Hindlimb muscle (tissue), 1 donor: Measurements from ENCODE around the gene HS6ST1. TPM values are rescaled to one million over a fixed set of nuclear protein-coding genes. Genes with fewer than 3 reads are reported as not detected.
"Not testable (repeated sequence)": the region's sequence is repeated elsewhere in the genome, so short reads cannot be mapped to it uniquely, and the experiment has no call there.

Experiments
- DNase-seq: peaks from one replicate; pipeline ENCODE4 v3.0.0-alpha.2; 2013
- polyA plus RNA-seq: library from polyadenylated mRNA; unstranded; fragments of 120-200 nt; gene quantifications from one replicate; pipeline ENCODE4 v1.2.1, GENCODE V29; 2013; ENCODE audit not compliant: insufficient read length

Gene HS6ST1
- polyA plus RNA-seq, 1 donor = 26.8 TPM

DNA sequence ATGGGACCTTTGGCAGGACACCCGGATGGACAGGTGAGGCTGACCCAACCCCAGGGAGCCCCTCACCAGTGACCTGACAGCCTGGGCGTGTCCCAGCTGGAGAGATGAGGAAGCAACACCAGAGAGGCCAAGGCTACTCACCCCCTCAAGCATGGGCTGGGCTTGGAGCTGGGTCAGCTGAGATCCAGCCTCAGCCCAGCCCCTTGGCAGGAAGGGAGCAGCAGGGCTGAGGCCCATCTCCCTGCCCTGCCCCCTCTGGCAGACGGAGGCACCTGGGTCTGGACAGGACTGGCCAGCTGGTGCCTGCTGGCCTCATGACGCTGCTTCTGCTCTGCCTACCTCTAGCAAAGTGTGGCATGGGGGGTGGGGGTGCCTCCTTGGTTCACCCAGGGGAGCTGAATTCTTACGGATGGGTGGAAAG is 37.8 kb downstream of the HS6ST1 start:
- DNase-seq = no peak

DNA sequence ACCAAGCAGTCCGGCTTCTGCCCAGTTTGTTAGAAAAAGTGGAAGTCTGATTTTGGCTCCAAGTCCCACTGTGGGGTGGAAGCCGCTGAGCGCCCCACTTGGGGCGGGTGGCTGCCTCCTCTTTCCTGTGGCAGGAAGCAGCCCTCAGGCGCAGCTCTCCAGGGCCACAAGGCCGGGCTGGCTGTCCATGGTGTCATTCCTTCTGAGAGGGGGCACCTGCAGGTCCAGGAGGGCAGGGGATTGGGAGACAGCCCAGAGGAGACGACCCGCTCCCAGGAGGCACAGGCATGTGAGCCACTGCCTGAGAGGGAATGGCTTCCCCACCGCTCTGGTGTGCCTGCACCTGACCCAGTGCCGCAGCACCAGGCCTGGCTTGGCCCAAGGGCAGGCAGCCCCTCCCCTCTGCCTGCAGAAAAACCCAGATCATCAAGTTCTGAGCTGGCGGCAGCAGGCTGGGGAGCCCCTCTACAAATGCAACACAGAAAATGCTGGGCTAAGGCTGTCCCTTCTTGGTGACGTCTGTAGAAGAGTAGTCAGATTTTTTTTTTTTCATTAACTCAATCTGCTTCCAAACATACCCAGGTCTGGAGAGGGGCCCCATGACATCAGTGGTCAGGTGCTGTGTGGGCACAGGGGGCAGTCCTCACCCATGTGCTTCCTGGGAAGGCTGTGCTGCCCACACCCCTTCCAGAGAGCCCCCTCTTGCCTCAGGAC is 38.4 kb downstream of the HS6ST1 start:
- no peak for DNase-seq

DNA sequence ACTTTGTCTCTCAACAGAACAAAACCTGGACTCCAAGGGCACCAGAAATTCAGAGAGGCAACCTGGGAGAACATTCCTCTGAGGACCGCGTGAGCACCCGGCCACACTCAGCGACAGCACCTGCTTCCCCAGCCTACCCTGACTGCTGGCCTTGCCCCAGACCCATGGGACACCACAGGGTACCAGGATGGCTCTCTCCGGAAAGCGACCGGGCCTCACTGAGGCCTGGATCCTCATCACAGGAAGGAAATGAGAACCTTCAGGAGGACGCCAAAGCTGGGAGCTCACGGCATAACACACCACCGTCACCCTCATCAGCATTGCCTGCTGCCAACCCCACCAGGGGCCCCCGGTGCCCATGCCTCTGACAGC is 38.9 kb downstream of the HS6ST1 start:
- DNase-seq = no peak

DNA sequence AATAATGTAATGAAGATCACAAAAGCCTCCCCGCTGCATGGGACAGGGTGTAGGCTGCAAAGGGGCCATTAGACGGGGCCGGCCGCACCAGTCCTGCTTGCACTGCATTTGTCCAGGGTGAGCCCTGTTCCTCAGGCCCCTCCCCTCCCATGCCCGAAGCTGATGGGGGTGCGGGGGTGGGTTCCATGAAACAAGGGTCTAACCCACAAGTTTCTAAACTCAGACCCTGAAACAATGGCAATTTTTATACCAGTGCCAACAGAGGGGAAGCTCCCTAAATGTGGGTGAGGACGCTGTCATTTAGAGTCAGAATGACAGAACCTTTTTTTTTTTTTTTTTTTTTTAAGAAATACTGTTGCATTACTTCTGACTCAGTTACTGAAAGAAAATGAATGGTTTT is 39.7 kb downstream of the HS6ST1 start:
- no peak for DNase-seq

DNA sequence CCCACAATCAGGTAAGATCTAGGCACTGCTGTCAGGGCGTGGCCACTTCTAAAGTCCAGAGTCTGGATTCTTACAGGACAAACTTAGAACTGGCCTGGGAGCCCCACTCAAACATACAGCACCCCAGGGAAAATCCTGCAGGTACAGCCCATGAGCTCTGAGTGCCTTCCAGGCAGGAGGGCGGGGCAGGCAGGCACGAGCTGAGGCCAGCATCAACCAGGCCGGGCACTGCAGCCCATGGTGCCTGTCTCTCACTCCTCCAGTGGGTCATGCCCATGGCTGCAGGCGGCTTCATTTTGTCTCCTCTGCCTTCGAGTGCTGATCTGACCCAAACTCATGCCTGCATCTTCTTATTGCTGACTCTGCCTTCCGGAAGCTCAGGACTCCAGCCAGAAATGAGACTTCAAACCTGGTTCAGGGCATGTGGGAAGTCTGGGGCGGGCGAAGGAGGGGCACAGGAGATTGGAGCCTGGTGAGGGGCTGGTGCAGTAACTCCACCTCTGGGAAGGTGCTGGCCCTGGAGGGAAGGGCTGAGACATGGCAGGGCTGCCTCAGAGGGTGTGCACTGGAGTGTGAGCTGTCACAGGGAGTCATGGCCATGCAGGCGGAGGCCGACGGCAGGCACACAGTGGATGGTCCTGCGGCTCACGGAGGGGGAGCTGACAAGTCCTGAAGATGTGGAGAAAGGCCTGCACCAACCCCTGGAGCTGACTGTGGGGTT is 40.5 kb downstream of the HS6ST1 start:
- no peak for DNase-seq

DNA sequence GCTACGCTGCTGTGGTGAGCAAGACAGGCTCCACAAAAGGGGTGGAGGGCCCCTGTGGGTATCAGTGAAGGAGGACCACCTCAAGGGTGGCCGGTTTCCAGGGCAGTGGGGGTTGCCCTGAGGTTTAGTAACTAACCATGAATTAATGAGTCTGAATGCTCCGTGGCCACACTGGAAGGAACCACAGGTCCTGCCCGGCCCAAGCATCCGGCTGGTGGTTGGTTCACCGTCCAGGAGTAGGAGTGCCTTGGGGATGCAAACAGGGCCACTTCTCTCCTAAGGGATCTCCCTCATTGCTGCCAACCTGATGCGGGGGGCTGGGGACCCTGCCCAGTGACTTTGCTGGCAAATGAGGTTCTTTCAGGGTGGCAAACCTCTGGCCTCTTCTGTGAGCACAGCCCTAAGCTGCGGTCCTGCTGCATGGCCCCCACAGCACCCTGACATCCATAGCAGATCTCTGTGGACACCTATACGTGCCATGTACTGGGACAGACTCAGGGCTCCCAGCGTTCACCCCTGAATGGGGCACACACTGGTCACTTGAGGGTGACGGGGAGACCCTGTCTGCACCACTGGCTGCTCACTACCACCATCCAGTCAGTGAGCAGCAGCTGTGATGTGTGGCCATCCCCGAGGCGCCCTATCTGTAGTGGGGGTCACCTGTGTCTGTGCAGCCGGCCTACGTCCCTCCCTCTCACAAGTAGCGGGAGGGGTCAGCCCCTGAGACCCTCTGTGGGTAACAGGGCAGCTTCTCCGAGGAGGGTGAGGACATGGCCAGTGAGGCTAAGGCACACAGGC is 41.6 kb downstream of the HS6ST1 start:
- DNase-seq = no peak

DNA sequence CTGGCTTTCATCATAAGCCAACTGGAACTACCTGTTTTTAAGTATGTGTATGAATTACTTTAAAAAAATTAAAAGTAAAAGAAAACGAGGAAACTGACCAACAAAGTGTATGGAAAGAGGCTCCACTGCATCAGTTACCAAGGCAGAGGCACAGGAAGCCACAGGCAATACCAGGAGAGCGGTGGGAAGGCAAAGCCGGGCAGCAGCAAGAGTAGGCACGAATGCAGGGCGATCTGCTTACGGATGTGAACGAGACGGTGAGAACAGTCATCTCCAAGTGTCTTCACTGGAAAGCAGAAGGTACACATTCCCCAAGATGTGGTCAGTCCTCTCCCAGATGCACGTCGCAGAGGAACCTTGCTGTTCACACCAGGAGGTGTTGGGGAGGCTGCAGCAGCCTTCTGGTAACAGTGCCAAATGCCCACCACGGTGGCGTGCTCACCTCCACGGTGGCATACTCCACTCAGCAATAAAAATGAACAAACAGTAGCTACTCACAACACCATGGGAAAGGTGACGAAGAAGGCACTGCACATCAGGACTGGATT is 43.1 kb downstream of the HS6ST1 start:
- DNase-seq = no peak

DNA sequence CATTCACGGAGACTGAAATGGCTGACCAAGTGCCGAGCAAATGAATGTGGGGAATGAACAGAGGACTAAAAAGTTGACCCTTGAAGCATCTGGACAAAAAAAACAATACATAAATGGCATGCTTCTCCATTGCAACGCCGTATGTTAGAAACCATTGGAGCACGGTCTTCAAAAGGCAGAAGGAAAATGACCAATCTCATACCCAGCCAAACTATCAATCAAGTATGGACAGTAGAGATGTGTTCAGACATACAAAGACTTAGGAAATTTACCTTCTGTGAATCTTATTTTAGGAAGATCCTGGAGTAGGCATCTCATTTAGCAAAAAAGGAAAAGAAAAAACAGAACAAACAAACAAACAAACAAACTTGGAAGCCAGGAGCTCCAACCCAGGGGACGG is 44.5 kb downstream of the HS6ST1 start:
- DNase-seq = no peak

DNA sequence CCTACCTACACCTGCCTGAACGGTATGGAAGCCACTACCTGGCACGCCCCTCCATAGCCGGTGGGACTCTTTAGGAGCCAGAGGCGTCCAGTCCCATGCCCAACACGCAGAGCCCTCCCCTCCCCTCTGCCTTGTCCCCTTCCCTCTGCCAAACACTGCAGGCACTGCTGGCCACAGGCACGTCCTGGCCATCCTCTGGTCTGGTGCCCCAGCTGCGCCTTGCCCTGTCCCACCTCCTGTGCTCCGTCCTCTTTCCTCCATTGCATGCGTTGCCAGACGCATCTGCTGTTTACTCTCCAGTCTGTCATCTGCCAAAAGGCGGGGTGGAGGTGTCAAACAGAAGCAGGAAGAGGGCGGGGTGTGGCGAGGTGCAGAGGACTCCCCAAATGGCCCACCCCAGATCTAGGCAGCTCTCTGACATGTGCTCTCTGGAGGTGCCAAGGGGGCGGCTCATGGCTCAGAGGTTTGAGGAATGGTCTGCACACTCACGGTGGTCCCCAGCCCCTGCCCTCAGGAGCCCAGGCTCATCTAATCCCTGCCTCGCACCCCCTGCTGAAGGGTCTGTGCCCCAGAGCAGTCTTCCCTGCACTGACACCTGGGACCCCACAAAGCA is 45.1 kb downstream of the HS6ST1 start:
- no peak for DNase-seq

DNA sequence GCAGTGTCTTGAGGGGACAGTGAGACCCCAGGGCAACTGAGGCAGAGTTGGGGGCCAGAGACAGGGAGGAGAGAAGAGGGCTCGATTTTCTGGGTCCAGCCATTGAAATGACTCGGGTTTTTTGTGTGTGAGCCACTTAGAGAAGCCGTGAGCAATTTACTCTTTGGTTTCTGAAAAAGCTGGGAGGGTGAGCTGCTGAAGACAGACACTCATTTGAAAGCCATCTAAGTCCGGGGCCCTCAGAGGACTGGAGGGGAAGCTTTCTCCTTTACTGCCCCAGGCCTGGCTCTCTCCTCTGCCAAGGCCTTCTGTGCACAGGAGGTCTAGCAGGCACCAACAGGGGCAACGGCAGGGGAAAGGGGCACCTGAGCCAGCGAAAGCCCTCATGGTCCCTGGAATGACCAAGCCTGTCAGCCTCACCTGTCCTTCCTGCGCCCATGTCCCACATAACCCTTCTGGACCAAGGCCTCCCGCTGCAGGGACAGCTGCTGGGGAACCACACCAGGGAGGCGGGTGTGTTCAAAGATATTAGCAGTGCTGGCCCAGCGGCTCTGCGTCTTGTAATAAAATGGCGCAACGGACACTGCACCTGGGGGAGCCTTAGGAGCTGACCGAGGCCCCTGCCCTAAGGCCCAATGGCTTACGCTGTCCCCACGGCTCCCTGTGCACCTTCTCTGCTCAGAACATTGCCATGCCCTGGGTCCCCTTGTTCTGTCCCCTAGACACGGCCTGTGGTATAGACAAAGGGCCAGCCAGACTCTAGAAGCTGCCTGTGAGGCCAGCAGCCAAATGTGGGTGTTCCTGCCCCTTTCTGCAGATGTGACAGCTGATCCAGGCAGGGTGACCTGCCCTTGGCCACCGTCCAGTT is 45.8 kb downstream of the HS6ST1 start:
- no peak for DNase-seq

DNA sequence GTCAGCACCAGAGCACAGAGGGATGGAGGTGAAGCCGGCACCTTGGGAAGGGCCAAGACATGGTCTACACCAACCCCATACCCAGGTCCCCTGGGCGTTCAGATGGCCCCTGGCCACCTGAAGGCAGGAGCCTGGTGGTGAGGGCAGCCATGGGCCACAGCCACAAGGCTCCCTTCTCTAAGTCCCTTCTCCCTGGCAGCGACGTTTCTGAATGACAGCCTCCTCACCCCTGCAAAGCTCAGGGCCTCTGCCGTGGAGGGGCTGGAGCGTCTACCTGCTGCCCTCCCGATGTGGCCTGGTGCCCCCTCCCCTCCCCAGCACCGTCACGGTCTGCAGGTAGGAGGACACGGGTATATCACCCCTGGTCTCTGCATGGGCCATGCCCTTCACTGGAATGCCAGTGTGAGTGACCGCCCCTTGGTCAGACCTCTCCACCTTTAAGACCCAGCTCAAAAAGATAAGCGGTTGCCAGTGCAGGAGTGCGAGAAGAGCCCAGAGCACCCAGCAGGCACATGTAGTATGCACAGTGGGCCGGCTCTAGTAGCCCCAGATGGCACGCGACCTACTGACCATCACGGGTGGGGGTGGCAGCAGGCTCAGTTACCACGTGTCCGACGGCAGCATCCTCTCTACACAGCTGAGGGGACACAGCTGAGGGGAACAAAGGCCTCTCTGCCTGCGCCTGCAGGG is 46.6 kb downstream of the HS6ST1 start:
- DNase-seq = no peak

DNA sequence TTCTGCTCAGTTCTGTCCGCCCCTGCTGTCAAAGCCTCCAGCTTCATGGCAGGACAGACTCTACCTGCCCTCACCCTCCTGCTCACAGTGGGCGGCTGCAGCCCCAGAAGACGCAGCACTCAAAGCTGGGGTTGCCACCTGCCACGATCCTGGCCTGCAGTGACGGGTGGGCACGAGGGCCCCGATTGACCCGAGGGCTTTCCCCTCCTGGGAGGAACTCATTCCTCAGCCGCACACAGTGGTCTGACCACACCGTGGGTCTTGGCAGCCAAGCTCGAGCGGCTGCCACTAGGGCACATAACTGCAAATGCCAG is 47.1 kb downstream of the HS6ST1 start:
- no peak for DNase-seq

DNA sequence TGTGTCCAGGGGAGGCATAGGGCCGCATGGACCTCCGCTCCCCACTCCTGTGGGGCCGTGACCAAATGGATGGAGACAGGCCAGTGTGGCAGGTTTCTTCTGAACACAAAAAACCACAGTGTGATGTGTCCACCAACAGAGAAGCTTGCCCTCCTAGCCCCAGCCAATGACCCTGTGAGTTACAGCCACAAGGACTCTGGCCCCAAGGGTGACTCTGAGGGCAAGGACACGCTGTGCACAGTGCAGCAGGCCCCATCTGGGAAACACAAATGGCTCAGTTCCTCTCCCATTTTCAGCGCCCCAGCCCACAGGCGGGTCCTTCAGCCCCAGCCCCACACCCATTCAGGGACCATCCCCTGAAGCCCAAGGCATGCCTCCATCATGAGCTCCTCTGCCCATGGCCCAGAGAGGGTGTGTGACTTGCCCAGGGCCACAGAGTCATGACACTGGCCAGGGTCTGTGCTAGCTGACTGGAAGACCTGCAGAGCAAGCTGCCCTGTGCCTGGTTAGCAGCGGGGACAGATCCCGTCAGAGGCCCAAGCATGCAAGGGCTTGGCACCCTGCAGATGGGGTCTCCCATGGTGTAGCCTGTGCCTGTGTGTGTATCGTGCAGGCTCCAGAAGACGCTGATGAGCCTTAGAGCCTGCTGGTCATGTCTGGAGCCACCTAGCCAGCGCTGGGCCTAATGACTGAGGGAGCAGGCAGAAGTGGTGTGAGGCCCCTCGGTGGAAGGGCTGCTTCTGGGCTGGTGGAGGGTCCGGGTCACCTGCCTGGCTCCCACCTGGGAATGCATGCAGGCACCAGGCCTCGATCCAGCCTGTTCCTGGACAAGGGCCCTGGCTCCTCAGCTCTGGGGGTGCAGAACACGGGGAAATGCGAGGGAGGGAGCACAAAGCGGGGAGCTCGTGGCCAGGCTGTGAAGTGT is 47.7 kb downstream of the HS6ST1 start:
- DNase-seq = no peak

DNA sequence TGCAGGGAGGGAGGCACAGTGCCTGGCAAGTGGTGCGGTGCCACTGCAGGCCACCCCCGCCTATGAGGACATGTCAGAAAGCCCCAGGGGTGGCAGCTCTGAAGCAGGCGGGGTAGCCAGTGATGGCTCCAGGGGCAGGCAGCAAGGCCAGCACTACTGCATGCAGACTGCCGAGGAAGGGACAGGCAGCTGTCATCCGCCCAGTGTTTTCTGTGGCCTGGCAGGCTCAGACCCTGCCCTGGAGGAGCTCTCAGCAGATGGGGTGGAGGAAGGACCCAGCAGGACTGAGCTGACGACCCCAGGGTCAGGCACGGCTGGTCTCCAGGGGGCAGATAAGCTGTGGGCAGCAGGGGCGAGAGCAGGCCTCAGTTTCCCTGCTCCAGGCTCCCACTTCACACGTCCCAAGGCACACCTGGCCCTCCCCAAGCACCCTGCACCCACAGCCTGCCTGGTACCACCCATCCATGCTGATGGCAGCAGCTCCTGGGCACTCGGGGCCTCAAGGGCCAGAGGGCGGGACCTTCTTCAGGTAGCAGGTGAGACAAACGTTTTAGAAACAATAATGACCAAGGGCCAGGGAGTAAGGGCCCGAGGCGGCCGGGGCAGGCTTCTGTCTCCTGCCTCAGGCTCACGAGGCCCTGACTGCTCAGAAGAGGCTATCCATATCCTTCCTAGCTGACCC is 48.5 kb downstream of the HS6ST1 start:
- no peak for DNase-seq

DNA sequence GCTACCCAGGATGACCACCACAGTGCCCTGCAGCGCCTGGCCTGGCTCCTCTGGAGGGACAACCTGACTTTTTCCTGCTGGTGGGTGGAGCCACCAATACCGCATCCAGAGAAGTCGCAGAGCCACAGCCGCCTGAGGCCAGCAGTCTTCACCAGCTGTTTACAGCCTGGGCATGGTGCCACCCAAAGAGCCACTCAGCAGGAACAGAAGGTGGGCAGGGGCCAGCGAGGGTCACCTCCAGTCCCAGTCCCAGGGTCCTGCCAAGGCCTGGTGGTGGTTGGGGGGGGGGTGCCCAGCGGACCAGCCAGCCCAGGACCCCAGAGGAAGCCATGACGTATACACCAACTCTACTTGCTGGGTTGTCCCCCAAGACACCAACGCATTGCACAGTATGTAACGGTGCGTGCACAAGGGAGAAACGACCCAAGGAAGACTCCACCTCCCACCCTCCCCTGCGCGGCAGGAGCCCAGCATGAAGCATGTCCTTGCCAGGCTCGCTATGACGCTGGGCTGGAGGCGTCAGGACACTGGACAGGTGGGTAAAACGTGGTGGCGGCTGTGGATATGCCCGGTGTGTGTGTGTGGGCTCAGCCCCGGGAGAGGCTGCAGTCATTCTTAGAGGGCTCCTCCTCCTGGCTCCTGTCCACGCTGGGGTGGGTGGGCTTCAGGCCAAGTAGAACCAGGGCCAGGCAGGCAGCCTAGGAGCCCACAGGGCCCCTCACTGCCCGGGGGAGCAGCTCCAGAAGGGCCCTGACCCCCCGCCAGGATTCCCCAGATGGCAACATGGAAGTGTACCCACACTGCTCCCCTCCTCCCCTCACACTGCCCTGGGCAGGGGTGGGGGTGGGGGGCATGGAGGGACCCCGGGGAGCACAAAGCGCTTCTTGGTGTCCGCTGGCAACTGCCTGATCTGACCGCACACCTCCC is 49.3 kb downstream of the HS6ST1 start:
- DNase-seq = no peak

DNA sequence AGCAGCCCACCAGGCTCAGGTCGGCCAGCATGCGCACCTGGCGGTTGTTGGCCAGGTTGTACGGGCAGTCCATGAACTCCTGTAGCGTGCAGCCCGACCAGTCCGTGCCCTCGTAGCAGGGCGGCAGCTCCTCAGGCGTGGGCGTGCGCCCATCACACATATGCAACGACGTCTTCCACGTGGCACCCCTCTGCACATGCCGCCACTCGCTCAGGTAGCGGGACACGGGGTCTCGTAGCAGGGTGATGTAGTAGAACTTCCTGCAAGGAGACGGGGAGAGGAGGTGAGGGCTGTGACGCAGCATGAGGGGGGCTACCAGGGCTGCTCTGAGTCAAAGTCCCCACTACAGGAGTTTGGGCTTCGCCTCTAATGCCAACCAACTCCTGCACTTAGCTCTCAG is 50.1 kb downstream of the HS6ST1 start:
- not testable (repeated sequence) for DNase-seq

DNA sequence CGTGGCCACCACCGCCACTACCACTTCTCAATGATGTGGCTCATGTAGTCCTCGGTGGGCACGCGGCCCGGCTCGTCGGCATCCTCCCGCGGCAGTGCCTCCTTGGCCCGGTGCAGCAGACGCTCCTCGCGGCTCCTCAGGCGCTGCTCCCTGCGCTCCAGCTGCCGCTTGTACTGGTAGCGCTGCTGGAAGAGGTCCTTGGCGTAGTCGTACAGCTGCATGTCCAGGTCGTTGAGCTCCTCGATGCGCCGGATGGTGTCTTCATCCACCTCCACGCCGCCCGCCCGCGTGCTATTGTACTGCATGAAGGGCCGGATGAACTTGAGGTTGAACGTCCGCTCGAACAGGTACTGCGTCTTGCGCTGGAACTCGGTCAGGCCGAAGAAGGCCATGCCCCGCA is 50.5 kb downstream of the HS6ST1 start:
- not testable (repeated sequence) for DNase-seq

DNA sequence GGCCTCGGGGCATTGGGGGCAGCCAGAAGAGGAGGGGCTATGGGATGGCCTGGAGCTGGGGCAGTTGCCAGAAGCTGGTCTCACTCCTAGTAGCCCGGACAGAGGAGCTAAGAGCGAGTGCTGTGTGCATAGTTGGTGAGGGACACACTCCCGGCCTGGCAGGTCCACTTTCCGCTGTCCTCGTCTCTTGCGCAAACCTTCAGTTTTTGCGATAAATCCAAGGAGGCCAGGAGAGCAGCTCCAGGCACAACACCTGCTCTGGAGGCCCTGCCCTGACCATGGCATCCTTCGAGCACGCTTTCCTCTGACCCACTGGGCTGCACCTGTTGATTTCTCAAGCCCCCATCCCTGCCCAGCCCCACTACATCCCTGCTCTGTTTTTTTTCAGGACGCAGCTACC is 51.0 kb downstream of the HS6ST1 start:
- DNase-seq = not testable (repeated sequence)
